ENCODE data around the gene MTFR1L.
A peak's percentile ranks its signal among the peaks of the same experiment; 100 is the strongest.

The MTFR1L gene

DNA sequence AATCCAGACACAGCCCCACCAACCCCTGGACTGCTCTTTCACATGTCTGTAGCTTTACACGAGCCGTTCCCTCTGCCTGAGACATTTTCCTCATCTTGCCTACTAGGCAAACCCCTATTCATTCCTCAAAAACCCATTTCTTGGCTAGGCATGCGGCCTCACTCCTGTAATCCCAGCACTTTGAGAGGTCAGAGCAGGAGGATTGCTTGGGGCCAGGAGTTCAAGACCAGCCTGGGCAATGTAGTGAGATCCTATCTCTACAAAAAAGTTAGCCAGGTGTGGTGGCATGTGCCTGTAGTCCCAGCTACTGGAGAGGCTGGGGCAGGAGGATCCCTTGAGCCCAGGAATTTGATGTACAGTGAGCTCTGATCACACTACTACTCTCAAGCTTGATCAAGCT is 44.7 kb downstream of the MTFR1L start:
- no peak for DNase-seq

DNA sequence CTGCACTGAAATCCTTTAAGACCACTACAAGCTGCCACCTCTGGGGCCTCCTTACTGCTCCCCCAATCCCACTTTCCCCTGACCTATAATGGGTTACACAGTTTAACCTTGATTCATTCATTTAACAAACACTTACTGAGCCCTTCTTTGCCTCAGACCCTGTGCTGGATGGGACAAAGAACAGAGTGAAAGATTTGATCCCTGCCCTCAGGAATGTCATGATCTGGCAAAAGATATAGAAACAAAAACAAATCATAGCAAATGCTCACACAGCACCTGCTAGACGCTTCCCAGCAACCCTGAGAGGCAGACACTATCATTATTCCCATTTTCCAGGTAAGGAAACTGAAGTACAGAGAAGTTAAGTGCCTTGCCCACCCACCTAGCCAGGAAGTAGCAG is 46.5 kb downstream of the MTFR1L start:
- no peak for DNase-seq

DNA sequence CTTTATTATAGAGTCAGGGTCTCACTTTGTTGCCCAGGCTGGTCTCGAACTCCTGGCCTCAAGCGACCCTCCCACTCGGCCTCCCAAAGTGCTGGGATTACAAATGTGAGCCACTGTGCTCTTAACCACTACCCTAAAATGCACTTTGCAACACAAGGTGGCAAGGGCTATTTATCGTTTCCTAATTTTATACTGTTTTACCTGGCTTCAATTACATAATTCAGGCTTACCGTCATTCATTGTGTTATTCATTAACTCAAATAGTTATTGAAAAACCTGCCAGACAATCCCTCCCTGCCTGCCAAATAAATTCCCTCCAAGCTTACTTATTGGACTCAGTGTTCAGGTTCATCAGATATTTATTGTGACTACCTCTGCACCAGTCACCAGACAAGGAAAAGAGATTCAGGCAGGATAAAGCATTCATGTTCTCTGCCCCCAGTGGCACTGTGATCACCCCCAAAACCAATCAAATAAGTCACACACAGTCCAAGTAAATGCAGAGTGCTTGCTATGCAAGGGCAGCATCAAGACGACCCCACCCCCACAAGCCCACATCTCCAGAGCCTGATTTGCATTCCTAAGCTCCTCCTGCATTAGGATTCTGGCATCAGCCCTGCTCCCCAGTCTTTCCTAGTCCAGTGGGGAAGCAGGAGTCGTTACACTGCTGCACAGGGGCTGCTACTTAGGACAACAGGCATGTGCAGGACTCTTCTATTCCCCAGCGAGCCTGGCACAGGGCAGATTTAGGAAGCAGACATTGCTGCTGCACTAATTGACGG is 47.6 kb downstream of the MTFR1L start:
- no peak for DNase-seq

DNA sequence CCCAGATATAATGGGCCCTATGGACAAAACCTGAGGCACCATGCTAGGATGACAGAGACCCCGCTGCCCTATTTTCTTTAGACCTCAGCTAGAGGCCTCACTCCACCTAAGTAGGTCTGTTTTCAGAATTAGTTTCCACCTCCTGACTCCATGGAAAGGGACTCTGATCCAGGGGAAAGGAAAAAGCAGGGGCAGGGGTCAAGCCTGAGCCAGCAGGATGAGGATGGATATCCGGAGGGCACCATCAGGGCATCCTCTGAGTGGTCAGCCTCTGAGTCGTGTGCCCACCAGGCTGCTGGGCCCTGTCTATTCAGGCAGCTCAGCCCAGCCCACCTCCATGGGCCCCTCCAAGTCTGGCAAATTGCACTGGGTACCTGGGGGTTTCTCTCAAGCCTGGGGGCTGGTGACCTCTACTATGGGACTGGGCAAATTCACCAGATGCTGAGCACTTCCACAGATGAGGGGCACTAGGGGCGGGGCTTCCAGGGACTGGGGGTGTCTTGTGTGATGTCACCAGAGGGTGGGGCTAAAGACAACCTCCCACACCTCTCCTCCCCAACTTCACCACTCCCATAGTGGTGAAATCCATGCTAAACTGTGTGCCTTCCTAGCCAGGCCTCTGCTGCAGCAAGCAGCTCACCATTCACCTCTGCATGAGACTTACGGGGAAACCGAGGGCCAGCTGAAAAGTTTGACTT is 50.3 kb downstream of the MTFR1L start:
- no peak for DNase-seq

DNA sequence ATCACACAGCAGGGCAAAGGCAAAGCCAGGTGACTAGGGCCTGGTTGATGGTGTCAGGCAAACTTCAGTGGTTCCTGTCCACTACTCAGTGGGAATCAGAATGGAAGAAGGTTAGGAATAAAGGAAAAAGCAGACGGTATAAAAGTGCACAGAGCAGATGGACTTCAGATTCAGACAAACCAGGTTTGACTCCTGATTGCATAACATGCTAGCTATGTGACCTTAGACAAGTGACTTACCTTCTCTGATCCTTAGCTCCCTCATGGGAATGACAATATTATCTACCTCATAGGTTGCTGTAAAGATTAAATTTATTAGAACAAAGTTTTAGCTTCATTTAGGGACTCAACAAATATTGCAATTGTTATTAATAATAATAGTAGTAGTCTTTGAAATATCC is 50.9 kb downstream of the MTFR1L start:
- DNase-seq, result no peak

DNA sequence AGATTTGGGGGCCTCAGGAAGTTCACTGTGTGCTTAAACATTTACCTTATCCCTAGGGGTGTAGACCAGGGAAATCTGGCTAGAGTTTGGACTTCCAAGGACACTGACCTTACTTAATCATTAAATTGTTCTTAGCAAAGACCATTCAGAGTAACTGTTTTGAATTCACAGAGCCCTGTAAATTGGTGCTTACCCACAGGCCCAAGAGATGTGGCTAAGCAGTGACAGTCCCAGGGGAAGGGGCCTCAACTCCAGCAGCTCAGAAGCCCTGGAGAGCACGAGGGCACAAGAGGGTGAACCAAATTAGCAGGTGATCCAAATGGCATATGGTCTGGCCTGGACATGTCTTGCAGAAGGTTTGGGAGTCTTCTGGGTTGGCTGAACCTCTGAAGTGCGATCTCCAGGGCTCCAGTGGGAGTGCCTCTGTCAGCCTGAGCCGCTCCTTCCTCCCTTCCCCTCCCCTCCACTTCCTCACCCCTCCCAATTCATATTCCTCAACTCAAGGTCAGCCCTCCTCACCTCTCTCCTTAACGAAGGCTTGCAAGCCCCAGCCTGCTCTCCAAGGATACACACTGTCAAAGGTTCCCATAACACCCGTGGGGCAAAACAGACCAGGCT is 51.4 kb downstream of the MTFR1L start:
- DNase-seq, result no peak

DNA sequence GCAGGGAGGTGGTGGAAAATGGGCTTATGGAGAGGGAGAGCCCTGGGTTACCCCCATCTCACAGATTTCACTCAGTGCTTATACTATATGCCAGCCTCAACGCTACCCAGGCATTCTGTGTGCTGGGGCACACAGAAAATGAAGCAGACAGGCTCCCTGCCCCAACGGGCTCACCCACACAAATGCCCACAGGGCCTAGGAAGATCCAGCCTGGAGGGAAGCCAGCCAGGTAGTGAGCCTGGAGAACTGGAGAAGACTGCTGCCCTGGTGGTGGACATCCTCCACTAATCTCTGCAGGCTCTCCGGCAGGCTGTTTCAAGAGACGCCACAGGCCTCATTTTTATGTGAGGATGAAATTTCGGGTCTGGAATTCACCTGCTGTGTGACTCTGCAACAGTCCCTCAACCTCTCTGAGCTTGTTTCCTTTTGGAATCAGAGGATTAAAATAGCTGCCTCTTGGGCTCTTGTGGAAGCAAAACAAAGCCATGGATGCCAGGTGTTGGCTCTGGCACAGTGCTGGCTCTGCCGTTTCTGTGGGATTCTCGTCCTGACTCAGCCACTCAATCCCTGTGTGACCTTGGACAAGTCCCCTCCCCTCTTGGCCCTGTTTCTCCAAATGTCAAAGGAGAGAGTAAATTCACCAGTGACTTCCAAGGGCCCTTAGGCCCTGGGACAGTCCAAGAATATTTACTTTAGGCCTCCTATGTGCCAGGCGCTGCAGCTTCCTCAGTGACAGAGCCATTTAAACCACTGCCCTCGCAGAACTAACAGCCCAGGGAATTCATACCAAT is 52.1 kb downstream of the MTFR1L start:
- DNase-seq, result no peak

DNA sequence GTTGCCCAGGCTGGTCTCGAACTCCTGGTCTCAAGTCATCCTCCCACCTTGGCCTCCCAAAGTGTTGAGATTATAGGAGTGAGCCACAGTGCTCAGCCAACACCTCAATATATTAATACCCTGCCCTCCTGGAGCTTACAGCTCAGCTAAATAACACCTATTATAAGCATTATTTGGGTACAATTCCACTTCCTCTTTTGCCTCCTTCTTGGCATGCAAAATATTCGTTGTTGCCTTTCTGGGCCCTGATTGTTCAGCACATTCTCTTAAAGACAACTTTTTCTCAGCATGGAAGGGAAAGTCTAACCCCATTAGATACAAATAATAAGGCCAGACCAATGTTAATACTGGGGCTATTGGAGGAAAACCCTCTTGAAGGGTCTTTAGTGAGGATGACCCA is 53.0 kb downstream of the MTFR1L start:
- no peak for DNase-seq

DNA sequence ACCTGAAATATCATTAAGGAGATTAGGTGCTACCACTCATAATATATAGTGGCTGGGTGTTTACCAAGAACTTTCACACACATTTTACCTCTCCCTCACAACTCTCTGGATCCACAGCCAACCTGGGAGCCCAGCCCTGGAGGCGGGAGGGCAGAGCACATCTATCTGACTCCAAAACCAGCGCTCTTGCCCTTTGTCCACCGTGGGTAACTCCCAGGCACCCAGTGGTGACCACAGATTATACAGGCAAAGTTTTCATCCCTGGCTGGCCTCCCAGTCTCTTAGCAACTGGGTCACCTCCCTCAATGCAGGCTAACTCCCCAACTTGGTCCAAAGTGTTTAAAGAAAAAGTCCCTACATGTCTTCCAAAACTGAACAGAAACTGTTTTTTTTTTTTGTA is 53.4 kb downstream of the MTFR1L start:
- DNase-seq, result no peak

DNA sequence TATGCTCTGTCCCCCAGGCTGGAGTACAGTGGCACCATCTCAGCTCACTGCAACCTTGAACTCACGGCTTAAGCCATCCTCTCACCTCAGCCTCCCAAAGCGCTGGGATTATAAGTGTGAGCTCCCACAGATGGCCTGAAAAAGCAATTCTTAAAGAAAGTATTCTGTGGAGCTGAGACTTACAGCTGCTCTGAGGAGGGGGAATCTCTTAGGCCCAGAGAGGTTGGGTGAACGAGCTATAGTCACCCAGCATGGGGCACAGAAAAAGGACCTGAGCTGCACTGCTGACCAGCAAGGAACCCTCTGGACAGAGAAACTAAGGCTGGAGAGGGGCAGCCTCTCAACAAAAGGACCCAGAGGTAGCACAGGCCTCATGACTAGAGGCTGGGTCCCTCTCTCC is 54.5 kb downstream of the MTFR1L start:
- DNase-seq, result no peak

DNA sequence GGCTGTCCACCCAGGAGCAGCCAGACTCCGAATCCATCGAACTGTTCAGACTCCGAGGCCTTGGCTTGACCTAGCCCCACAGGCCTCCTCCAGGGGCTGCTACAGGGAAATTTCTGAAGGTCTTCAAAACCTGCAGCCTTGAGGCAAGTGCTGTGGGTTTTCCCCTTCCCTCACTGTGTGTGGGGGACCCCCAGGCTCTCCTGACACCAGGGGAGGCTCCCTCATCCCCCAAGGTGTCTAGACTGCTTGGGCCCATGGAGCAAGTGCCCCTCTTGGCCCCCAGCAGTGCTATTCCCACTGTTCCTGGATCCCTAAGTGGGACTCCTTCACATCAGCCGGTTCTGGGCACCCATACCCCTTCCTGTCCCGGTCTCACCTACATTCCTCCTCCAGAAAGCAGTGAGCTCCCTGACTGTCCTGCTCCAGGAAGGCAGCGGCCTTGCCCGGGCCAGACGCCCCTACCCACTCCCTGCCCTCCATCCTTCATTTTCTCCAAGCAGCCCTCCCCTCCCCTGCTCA is 54.9 kb downstream of the MTFR1L start:
- DNase-seq, result no peak

DNA sequence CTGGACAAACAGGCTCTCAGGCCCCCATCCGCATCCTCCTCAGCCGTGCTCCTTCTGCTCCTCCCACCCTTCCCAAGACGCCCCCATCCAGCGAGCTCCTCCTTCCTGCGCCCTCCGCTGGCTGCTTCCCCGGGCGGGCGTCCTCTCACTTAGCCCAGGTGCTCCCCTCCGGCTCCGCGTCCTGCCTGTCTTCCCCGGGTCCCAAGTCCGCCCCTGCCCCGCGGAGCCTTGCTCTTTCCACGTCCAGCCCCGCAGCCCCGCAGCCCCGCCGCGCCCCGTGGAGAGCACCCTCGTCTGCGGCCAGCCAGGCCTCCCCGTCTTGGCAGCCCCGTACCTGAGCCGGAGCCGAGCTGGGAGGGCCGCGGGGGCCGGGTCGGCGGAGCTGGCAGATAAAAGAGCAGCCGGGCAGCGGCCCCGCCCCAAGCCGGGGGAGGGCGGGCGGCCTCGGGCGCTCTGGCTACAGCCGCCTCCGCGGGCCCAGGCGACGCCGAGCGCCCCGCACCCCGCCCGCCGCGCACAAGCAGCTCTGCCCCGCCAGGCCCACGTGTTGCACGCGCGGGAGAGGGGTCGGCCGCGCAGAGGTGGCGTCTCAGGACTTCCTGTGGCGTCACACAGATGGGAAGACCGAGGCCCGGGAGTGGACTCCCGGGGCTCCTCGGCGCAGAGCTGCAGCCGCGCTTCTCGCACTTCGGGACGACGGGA is 55.6 kb downstream of the MTFR1L start, which contains the start of gene PAQR7:
Gene PAQR7 (minus strand): TSS at position 555 of the 702 bp plus-strand sequence. CDS start 11,869 bp downstream, outside the sequence.
- DNase-seq, result peak; percentile 48 to 55

DNA sequence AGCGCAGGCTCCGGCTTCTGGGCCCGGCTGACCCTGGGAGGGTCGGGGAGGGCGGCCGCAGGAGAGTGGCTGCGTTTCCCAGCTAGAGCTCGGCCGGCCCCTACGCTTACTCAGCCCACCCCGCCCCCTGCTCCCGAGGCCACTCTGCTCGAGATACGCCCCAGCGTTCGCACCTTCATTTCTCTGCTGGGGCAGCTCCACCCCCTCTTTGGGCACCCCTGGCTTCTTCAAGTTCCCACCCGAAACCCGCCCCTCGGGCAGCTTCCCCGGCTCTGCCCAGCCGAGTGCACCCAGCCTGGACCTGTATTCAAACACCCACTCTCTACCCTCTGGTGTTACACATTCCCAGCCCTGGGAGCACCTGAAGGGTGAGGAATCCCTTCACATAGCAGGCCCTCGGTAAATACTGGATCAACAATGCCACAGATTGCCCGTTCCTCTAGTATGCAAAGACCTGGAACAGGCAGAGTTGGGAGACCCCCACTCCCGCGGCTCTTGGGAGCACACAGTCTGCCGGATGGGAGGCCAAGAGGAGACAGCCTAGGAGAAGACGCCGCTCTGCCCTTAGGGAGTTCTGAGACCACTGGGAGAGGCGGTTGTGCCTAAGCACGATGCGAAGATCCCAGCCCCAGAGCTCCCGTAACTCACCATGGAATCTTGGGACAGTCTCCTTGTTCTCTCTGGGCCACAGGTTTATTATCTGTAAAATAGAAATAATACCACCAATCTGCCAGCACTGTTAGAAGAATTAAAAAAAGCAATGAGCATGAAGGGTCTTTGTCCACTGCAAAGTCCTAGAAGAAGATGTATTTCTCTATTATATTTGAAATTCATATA is 56.3 kb downstream of the MTFR1L start:
- DNase-seq, result peak in 1 of 2 donors; percentile 22

DNA sequence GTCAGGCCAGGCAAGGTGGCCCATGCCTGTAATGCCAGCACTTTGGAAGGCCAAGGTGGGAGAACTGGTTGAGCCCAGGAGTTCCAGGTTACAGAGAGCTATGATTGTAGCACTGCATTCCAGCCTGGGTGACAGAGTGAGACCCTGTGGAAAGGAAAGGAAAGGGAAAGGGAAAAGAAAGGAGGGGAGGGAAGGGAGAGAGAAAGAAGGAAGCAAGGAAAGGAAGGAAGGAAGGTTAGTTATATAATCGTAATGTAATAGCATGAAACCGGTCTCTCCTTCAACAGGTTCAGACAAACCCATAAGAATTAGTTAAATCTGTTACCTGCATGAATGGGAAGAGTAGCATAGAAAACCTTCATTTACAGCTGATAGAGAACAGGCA is 56.9 kb downstream of the MTFR1L start:
- DNase-seq, result no peak

DNA sequence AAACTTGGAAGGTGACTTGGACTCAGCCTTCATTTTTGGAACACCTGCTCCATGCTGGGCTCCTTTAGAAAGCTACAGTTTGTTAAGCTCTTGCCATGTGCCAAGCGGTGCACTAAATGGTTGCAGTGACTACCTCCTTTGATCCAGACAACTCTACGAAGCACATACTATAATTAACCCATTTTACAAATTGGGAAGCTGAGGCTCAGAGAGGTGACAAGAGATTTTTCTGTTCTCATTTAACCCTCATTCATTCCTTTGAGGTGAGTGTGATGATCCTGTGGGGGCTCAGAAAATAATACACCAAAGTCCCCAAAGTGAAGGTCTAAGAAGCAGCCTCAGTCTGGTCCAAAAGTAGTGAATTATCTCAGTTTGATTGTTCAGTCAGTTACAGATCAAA is 57.4 kb downstream of the MTFR1L start:
- no peak for DNase-seq

DNA sequence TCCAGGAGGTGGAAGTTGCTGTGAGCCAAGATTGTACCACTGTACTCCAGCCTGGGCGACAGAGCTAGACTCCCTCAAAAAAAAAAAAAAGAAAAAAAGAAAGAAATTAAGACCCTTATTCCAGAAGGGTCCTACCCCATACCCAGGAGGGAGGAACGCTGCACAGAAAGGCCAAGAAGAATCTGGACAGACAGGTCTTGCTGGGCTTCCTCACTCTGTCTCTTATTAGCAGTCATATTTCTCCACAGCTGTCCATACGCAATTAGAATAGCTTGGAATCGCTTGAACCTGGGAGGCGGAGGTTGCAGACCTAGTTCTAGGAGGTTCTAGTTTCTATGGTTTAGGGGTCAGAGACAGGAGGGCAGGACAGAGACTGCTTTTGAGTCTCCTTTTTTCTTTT is 58.9 kb downstream of the MTFR1L start:
- no peak for DNase-seq

DNA sequence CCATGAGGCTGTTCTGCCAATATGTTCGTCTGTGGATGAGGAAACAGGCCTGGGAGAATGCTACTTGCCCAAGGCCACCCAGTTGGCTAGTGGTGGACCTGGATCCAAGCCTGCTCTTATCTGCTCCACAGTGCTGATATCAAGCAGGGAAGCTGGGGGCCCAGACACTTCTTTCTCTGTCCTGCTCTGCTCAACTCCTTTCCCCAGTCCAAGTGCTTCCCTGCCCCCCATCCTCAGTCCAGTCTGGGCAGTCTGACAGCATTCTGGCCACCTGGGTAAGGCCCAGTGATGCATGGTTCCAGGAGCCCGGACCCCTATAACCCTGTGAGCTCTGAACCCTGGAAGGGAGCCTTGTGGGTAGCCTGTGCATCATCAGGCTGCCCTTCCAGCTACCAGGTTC is 59.9 kb downstream of the MTFR1L start:
- no peak for DNase-seq

DNA sequence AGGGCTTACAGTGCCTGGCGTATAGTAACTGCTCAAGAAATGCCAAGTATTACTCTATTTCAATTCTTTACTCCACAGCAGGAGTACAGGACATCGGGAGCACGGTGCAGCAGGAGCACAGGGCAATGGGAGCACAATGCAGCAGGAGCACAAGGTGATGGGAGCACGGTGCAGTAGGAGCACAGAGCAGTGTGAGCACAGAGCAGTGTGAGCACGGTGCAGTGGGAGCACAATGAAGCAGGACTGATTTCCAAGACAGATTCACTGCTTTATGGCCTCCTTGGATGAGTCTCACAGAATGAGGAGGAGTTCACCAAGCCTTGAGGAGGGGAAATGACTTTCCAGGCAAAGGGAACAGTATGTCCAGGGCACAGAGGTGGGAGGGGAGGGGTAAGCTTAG is 60.8 kb downstream of the MTFR1L start:
- no peak for DNase-seq

DNA sequence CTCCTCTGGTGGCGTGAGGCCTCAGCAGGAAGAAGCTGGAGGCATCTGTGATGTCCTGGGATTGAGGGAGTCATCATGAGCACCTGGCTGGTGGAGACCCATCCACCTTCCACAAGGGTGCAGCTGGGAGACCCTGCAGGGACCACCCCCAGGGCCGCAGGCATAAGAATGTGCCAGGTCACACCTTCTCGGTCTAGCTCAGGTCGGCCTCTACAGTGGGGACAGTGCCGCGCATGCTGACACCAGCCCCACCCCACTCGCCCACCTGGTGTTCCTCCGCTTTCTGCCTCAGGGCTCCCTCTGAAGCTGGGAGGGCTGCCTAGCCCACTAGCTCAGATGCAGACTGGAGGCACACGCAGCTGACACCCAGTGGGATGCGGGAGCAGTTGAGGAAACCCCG is 61.5 kb downstream of the MTFR1L start:
- DNase-seq, result no peak
